ENCODE results near the gene DTNBP1. TPM values are rescaled to one million over a fixed set of nuclear protein-coding genes. Genes with fewer than 3 reads are reported as not detected.

The DTNBP1 gene
- total RNA-seq, 1 experiment from 2014 or later, result 12.8 TPM

GRCh38 chr6:15509335-15509933 is 153.4 kb downstream of the DTNBP1 start:
- Mint-ChIP-seq H3K36me3 (ENCODE audit: insufficient read depth, unreplicated experiment) (peaks cover 12% of the 10 kb centered on the region), H3K4me1 (ENCODE audit: low read depth, unreplicated experiment) (no peaks in the 10 kb centered on the region), H3K27ac (ENCODE audit: unreplicated experiment) (no peak overlapping the region), H3K9me3 (ENCODE audit: low read depth, unreplicated experiment) (no peaks in the 10 kb centered on the region), H3K27me3 (ENCODE audit: unreplicated experiment) (no peaks in the 10 kb centered on the region), H3K4me3 (ENCODE audit: low read depth, unreplicated experiment) (no peak overlapping the region)
- CTCF ChIA-PET, result no interaction called here
- TF ChIP-seq CTCF (IDR thresholded peaks at IDR 0.05; ENCODE audit: unreplicated experiment), result no peak
- DNase-seq, result no peak
- no TSS peak for BruUV-seq (replicated peaks)
- intact Hi-C loops (cut with micrococcal nuclease; ENCODE audit: unreplicated experiment), result no loop called here

- TF ChIP-seq CTCF (IDR thresholded peaks at IDR 0.05; ENCODE audit: unreplicated experiment), result no peak
- Mint-ChIP-seq H3K9me3 (ENCODE audit: low read depth, unreplicated experiment) (no peaks in the 10 kb centered on the region), H3K27me3 (ENCODE audit: unreplicated experiment) (no peaks in the 10 kb centered on the region), H3K4me1 (ENCODE audit: low read depth, unreplicated experiment) (no peaks in the 10 kb centered on the region), H3K4me3 (ENCODE audit: low read depth, unreplicated experiment) (no peak overlapping the region), H3K27ac (ENCODE audit: unreplicated experiment) (no peak overlapping the region), H3K36me3 (ENCODE audit: insufficient read depth, unreplicated experiment) (peaks cover 9% of the 10 kb centered on the region)
- BruUV-seq (replicated peaks), result no TSS peak
- DNase-seq, result no peak
- CTCF ChIA-PET, result no interaction called here
- intact Hi-C loops (cut with micrococcal nuclease; ENCODE audit: unreplicated experiment), result no loop called here
Measured at GRCh38 chr6:15508931-15509330, 153.9 kb downstream of the DTNBP1 start.

GRCh38 chr6:15508441-15508871 is 154.4 kb downstream of the DTNBP1 start:
- no peak for TF ChIP-seq CTCF (IDR thresholded peaks at IDR 0.05; ENCODE audit: unreplicated experiment)
- Mint-ChIP-seq H3K36me3 (ENCODE audit: insufficient read depth, unreplicated experiment) (peaks cover 5% of the 10 kb centered on the region), H3K27me3 (ENCODE audit: unreplicated experiment) (no peaks in the 10 kb centered on the region), H3K9me3 (ENCODE audit: low read depth, unreplicated experiment) (no peaks in the 10 kb centered on the region), H3K27ac (ENCODE audit: unreplicated experiment) (no peak overlapping the region), H3K4me3 (ENCODE audit: low read depth, unreplicated experiment) (no peak overlapping the region), H3K4me1 (ENCODE audit: low read depth, unreplicated experiment) (no peaks in the 10 kb centered on the region)
- CTCF ChIA-PET, result no interaction called here
- DNase-seq, result no peak
- BruUV-seq (replicated peaks), result no TSS peak
- intact Hi-C loops (cut with micrococcal nuclease; ENCODE audit: unreplicated experiment), result no loop called here

GRCh38 chr6:15507746-15508145 is 155.1 kb downstream of the DTNBP1 start:
- Mint-ChIP-seq H3K4me3 (ENCODE audit: low read depth, unreplicated experiment) (no peak overlapping the region), H3K27me3 (ENCODE audit: unreplicated experiment) (no peaks in the 10 kb centered on the region), H3K9me3 (ENCODE audit: low read depth, unreplicated experiment) (no peaks in the 10 kb centered on the region), H3K27ac (ENCODE audit: unreplicated experiment) (no peak overlapping the region), H3K4me1 (ENCODE audit: low read depth, unreplicated experiment) (no peaks in the 10 kb centered on the region), H3K36me3 (ENCODE audit: insufficient read depth, unreplicated experiment) (no peaks in the 10 kb centered on the region)
- CTCF ChIA-PET, result no interaction called here
- no peak for DNase-seq
- no peak for TF ChIP-seq CTCF (IDR thresholded peaks at IDR 0.05; ENCODE audit: unreplicated experiment)
- no TSS peak for BruUV-seq (replicated peaks)
- intact Hi-C loops (cut with micrococcal nuclease; ENCODE audit: unreplicated experiment), result no loop called here
